Fibroblast of lung (primary cell): ENCODE measurements around the gene YTHDC2. TPM values are rescaled to one million over a fixed set of nuclear protein-coding genes. Genes with fewer than 3 reads are reported as not detected.
A peak's percentile ranks its signal among the peaks of the same experiment; 100 is the strongest.

Experiments used
- DNase-seq, 2 donors: peaks; one replicate each; pipeline versions ENCODE4 v3.0.0 to v3.0.0-alpha.2; 2010; ENCODE audit warnings: low read depth in 2 of 2
- H2AFZ ChIP-seq: 2 replicates; pipeline ENCODE4 v1.5.1; 2012; ENCODE audit warnings: low read length, control low read depth, inconsistent platforms
- H3K27ac ChIP-seq: 2 replicates; pipeline ENCODE4 v1.5.1; 2011; ENCODE audit warnings: low read length, control low read depth; ENCODE audit not compliant: insufficient read depth
- H3K27me3 ChIP-seq: 2 replicates; pipeline ENCODE4 v1.5.1; 2011; ENCODE audit warnings: mild to moderate bottlenecking, low read length; ENCODE audit not compliant: control insufficient read depth, insufficient read depth
- H3K36me3 ChIP-seq: 2 replicates; pipeline ENCODE4 v1.5.1; 2011; ENCODE audit warnings: low read length; ENCODE audit not compliant: control insufficient read depth, insufficient read depth
- H3K4me1 ChIP-seq: 2 replicates; pipeline ENCODE4 v1.5.1; 2011; ENCODE audit warnings: low read length; ENCODE audit not compliant: control insufficient read depth, insufficient read depth; ENCODE audit errors: extremely low read depth
- H3K4me2 ChIP-seq: 2 replicates; pipeline ENCODE4 v1.5.1; 2011; ENCODE audit warnings: low read length, control low read depth; ENCODE audit not compliant: insufficient read depth; ENCODE audit errors: extremely low read depth
- H3K4me3 ChIP-seq, 4 experiments: fragments of 200-600 bp in 1 of 4; sonication (generic) in 1 of 4; replicated peaks in 1 of 4; 2 replicates each; pipeline ENCODE4 v1.5.1; 2011 to 2016; ENCODE audit warnings: low read length in 4 of 4, low read depth in 3 of 4, mild to moderate bottlenecking in 3 of 4, control low read depth in 2 of 4, inconsistent platforms in 1 of 4, mixed read lengths in 1 of 4; ENCODE audit not compliant: insufficient read depth in 1 of 4; ENCODE audit errors: control extremely low read depth in 1 of 4
- H3K79me2 ChIP-seq: 2 replicates; pipeline ENCODE4 v1.5.1; 2012; ENCODE audit warnings: mild to moderate bottlenecking, low read length, inconsistent platforms; ENCODE audit not compliant: control insufficient read depth, insufficient read depth
- H3K9ac ChIP-seq: 2 replicates; pipeline ENCODE4 v1.5.1; 2011; ENCODE audit warnings: mild to moderate bottlenecking, low read length, control low read depth; ENCODE audit not compliant: insufficient read depth
- H3K9me3 ChIP-seq: 2 replicates; pipeline ENCODE4 v1.5.1; 2012; ENCODE audit warnings: low read depth, low read length; ENCODE audit not compliant: control insufficient read depth, insufficient read depth
- H4K20me1 ChIP-seq: 2 replicates; pipeline ENCODE4 v1.5.1; 2011; ENCODE audit warnings: low read length; ENCODE audit not compliant: control insufficient read depth, insufficient read depth; ENCODE audit errors: extremely low read depth
- CTCF ChIP-seq, 2 donors: IDR thresholded peaks in 1 of 2; conservative IDR thresholded peaks in 1 of 2; 1 replicate in 1 of 2; 2 replicates in 1 of 2; pipeline ENCODE4 v1.5.1; 2011 to 2012; ENCODE audit warnings: low read length in 2 of 2, control low read depth in 1 of 2, inconsistent platforms in 1 of 2, low read depth in 1 of 2, mild to moderate bottlenecking in 1 of 2
- EZH2 ChIP-seq: IDR thresholded peaks from 2 replicates; pipeline ENCODE4 v1.5.1; 2012; ENCODE audit warnings: low read length, control low read depth, mild to moderate bottlenecking; ENCODE audit errors: missing control alignments
- polyA plus RNA-seq, 2 donors: library from polyadenylated mRNA; depleted of rRNA in 1 of 2; stranded (reverse) in 1 of 2; unstranded in 1 of 2; fragments of >200 nt; gene quantifications; 2 replicates each; pipeline ENCODE4 v1.2.1, GENCODE V29; 2011 to 2012; ENCODE audit warnings: missing spikeins in 1 of 2
- total RNA-seq: library from RNA; depleted of rRNA; stranded (reverse); fragments of >200 nt; gene quantifications from 2 replicates; pipeline ENCODE4 v1.2.1, GENCODE V29; 2014

The YTHDC2 gene
- total and polyA plus RNA-seq, 2 donors (not counting 1 experiment from before 2014, with no cell fraction given), result 8.3 to 32.7 TPM

- Histone ChIP-seq H3K4me1 (peaks cover 6% of the 10 kb centered on the region), H3K9me3 (no peaks in the 10 kb centered on the region), H3K27ac (peak overlapping the region; percentile 18), H2AFZ (no peak overlapping the region), H3K27me3 (no peaks in the 10 kb centered on the region), H4K20me1 (no peaks in the 10 kb centered on the region), H3K4me2 (peak overlapping the region; percentile 68), H3K79me2 (no peaks in the 10 kb centered on the region), H3K36me3 (no peaks in the 10 kb centered on the region), H3K4me3 (peak overlapping the region in 1 of 4 experiments; percentile 8), H3K9ac (no peak overlapping the region)
- peak; percentile 66 to 93 for DNase-seq
- TF ChIP-seq EZH2 (no peak), CTCF (conservative IDR thresholded peaks at IDR 0.05 in 1 of 2, IDR thresholded peaks at IDR 0.05 in 1 of 2; ENCODE audit: low read depth in 1 of 2, low read length in 2 of 2) (no peak)
Observed at GRCh38 chr5:113546703-113547183, 33.2 kb downstream of the YTHDC2 start.

GRCh38 chr5:113548396-113548795 is 34.9 kb downstream of the YTHDC2 start:
- no peak overlapping the region for H3K4me2 ChIP-seq
- no peak overlapping the region for H2AFZ ChIP-seq
- H3K4me3 ChIP-seq, result no peak overlapping the region
- H3K79me2 ChIP-seq, result no peaks in the 10 kb centered on the region
- H3K27ac ChIP-seq, result no peak overlapping the region
- no peaks in the 10 kb centered on the region for H3K9me3 ChIP-seq
- DNase-seq, result no peak
- no peak overlapping the region for H3K9ac ChIP-seq
- no peaks in the 10 kb centered on the region for H3K27me3 ChIP-seq
- H3K4me1 ChIP-seq, result peaks cover 6% of the 10 kb centered on the region
- no peaks in the 10 kb centered on the region for H4K20me1 ChIP-seq
- peaks cover under 1% of the 10 kb centered on the region for H3K36me3 ChIP-seq
- no peak for TF ChIP-seq EZH2
- no peak for TF ChIP-seq CTCF (conservative IDR thresholded peaks at IDR 0.05 in 1 of 2, IDR thresholded peaks at IDR 0.05 in 1 of 2; ENCODE audit: low read depth in 1 of 2, low read length in 2 of 2)

- peaks cover 2% of the 10 kb centered on the region for H3K36me3 ChIP-seq
- H3K9ac ChIP-seq, result no peak overlapping the region
- no peaks in the 10 kb centered on the region for H3K27me3 ChIP-seq
- no peak for DNase-seq
- no peak overlapping the region for H2AFZ ChIP-seq
- H4K20me1 ChIP-seq, result no peaks in the 10 kb centered on the region
- H3K9me3 ChIP-seq, result no peaks in the 10 kb centered on the region
- H3K4me2 ChIP-seq, result no peak overlapping the region
- H3K4me1 ChIP-seq, result peaks cover 2% of the 10 kb centered on the region
- H3K79me2 ChIP-seq, result no peaks in the 10 kb centered on the region
- no peak overlapping the region for H3K27ac ChIP-seq
- TF ChIP-seq CTCF (conservative IDR thresholded peaks at IDR 0.05 in 1 of 2, IDR thresholded peaks at IDR 0.05 in 1 of 2; ENCODE audit: low read depth in 1 of 2, low read length in 2 of 2) (no peak), EZH2 (no peak)
- H3K4me3 ChIP-seq, result no peak overlapping the region
Observed at GRCh38 chr5:113552137-113552536, 38.6 kb downstream of the YTHDC2 start.
